ENCODE measurements around the gene KLRC4.

DNA sequence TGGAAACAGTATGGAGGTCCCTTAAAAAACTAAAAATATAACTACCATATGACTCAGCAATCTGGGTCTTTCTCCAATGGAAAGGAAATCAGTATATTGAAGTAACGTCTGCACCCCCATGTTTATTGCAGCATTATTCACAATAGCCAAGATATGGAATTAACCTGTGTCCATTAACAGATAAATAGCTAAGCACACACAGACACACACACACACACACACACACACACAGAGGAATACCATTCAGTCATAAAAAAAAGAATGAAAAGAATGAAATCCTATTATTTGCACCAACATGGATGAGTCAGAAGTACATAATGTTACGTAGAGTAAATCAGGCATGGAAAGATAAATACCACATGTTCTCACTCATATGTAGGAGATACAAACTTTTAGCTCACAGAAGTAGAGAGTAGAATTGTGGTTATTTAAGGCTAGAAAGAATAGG lies 24.4 kb downstream of the KLRC4 start:
- TF ChIP-seq, protein P1, sequence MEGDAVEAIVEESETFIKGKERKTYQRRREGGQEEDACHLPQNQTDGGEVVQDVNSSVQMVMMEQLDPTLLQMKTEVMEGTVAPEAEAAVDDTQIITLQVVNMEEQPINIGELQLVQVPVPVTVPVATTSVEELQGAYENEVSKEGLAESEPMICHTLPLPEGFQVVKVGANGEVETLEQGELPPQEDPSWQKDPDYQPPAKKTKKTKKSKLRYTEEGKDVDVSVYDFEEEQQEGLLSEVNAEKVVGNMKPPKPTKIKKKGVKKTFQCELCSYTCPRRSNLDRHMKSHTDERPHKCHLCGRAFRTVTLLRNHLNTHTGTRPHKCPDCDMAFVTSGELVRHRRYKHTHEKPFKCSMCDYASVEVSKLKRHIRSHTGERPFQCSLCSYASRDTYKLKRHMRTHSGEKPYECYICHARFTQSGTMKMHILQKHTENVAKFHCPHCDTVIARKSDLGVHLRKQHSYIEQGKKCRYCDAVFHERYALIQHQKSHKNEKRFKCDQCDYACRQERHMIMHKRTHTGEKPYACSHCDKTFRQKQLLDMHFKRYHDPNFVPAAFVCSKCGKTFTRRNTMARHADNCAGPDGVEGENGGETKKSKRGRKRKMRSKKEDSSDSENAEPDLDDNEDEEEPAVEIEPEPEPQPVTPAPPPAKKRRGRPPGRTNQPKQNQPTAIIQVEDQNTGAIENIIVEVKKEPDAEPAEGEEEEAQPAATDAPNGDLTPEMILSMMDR (IDR thresholded peaks at IDR 0.05; ENCODE audit: low read length): no peak
- TF ChIP-seq EZH2 (IDR thresholded peaks at IDR 0.05; ENCODE audit: borderline replicate concordance, low read length): no peak

Measured in OCI-LY1 (cell line).